ENCODE data around the gene IRAK1.

GRCh38 chrX:154040863-154041262 lies 21.2 kb upstream of the IRAK1 start:
- TF ChIP-seq CTCF (IDR thresholded peaks at IDR 0.05) (no peak), POLR2A (IDR thresholded peaks at IDR 0.05) (no peak)
